ENCODE measurements around the gene C12orf57. TPM values are rescaled to one million over a fixed set of nuclear protein-coding genes. Genes with fewer than 3 reads are reported as not detected.
A peak's percentile ranks its signal among the peaks of the same experiment; 100 is the strongest.

Gene C12orf57
- total RNA-seq, 1 donor from 2014 or later: 177 TPM

DNA sequence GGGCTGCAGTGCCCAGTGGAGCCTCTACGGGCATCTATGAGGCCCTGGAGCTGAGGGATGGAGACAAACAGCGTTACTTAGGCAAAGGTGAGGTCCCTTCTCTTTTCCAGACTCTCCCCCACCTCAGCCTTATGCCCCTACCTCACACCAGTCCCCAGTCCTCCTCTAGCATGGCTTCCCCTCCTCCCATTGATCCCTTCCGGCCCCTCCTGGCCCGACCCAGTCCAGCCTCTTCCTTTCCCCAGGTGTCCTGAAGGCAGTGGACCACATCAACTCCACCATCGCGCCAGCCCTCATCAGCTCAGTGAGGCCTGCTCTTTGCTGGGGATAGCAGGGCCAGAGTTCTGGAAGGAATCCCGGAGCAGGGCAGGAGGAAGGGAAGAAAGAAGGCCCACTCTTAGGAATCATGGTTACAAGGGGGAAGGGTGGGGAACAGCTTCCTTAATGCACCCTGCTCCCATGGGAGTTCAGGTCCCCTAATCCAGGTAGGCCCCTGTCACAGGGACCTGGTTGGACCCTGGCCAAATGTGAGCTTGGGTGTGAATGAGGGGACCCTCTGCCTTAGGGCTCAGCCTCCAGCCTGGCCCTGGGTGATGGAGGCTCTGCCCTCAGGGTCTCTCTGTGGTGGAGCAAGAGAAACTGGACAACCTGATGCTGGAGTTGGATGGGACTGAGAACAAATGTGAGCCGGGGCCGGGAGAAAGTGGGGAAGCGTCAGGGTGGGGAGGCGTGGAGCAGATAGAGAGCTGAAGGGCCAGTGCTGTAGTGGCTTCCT is 27.2 kb upstream of the C12orf57 start:
- DNase-seq (ENCODE audit: low spot score) (no peak), ATAC-seq (no peak)
- intact Hi-C loops (cut with DNase I): no loop called here

DNA sequence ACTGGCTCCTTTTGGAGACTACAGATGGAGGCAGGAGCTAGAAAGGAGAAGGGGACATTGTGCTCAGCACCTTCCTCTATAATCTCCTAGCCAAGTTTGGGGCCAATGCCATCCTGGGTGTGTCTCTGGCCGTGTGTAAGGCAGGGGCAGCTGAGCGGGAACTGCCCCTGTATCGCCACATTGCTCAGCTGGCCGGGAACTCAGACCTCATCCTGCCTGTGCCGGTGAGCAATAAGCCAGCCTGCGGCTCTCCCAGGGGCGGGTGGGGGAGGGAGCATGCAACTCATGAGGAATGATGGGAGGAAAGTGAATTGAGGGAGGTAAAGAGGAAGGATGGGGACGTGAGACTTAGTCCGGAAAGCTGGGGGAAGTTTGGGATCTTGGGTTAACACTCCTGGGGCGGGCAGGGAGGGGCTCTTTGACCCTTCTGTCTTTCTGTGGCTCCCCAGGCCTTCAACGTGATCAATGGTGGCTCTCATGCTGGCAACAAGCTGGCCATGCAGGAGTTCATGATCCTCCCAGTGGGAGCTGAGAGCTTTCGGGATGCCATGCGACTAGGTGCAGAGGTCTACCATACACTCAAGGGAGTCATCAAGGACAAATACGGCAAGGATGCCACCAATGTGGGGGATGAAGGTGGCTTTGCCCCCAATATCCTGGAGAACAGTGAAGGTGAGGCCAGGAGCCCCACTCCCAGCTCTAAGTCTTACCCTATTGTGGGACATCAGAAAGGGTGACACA is 26.2 kb upstream of the C12orf57 start:
- DNase-seq (ENCODE audit: low spot score): no peak
- no peak for ATAC-seq
- intact Hi-C loops (cut with DNase I): no loop called here

- ATAC-seq (no peak), DNase-seq (ENCODE audit: low spot score) (no peak)
Measured at GRCh38 chr12:6919588-6919987, 24.2 kb upstream of the C12orf57 start.

GRCh38 chr12:6921539-6921938 is 22.3 kb upstream of the C12orf57 start:
- intact Hi-C loops (cut with DNase I): no loop called here
- DNase-seq (ENCODE audit: low spot score) (no peak), ATAC-seq (no peak)

More at GRCh38 chr12:6919588-6919987, 24.2 kb upstream of the C12orf57 start:
- intact Hi-C loops (cut with DNase I): no loop called here

- DNase-seq (ENCODE audit: low spot score): no peak
- no peak for ATAC-seq
- intact Hi-C loops (cut with DNase I): no loop called here
Measured at GRCh38 chr12:6921996-6922946, 21.6 kb upstream of the C12orf57 start.

DNA sequence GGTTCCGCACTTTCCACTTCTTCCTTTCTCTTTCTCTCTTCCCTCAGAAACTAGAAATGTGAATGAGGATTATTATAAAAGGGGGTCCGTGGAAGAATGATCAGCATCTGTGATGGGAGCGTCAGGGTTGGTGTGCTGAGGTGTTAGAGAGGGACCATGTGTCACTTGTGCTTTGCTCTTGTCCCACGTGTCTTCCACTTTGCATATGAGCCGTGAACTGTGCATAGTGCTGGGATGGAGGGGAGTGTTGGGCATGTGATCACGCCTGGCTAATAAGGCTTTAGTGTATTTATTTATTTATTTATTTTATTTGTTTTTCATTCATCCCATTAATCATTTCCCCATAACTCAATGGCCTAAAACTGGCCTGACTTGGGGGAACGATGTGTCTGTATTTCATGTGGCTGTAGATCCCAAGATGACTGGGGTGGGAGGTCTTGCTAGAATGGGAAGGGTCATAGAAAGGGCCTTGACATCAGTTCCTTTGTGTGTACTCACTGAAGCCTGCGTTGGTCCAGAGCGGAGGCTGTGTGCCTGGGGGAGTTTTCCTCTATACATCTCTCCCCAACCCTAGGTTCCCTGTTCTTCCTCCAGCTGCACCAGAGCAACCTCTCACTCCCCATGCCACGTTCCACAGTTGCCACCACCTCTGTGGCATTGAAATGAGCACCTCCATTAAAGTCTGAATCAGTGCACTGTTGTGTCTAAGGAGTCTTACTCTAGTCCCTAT is 20.7 kb upstream of the C12orf57 start:
- DNase-seq (ENCODE audit: low spot score): no peak
- intact Hi-C loops (cut with DNase I): no loop called here

DNA sequence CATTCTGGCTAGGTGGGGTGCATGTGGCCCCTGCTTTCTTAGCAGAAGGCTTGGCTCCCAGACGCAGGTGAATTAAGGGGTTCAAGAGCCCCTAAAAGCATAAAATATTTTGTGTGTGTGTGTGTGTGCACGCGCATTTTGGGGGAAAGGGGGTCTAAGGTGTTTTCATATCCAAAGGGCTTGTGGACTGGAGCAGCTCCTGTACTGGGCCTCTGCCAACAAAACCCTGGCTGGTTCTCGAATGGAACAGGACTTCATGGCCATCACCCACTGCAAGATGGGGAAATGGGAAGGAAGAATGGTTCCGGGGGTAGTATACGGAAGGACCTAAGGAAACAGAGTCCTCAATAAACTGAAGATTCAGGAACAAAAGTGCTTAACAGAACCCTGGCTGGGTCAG is 20.0 kb upstream of the C12orf57 start:
- DNase-seq (ENCODE audit: low spot score): no peak
- intact Hi-C loops (cut with DNase I): no loop called here
- no peak for ATAC-seq

More for the DNA sequence above, 20.7 kb upstream of the C12orf57 start:
- ATAC-seq: no peak

- intact Hi-C loops (cut with DNase I): no loop called here
- no peak for DNase-seq (ENCODE audit: low spot score)
- ATAC-seq: no peak
Measured at GRCh38 chr12:6925239-6925539, 18.6 kb upstream of the C12orf57 start.

- intact Hi-C loops (cut with DNase I): no loop called here
- DNase-seq (ENCODE audit: low spot score): no peak
Measured at GRCh38 chr12:6925540-6926279, 18.1 kb upstream of the C12orf57 start.

GRCh38 chr12:6927379-6928021 is 16.3 kb upstream of the C12orf57 start, which contains the start of gene ATN1:
TSS of gene ATN1 (plus strand) at chr12:6927959. CDS start at chr12:6934002, 6,043 bp downstream.
- DNase-seq (ENCODE audit: low spot score) (peak; percentile 94), ATAC-seq (peak; percentile 67)
- intact Hi-C loops (cut with DNase I): no loop called here

More at GRCh38 chr12:6925540-6926279, 18.1 kb upstream of the C12orf57 start:
- peak; percentile 65 for ATAC-seq

DNA sequence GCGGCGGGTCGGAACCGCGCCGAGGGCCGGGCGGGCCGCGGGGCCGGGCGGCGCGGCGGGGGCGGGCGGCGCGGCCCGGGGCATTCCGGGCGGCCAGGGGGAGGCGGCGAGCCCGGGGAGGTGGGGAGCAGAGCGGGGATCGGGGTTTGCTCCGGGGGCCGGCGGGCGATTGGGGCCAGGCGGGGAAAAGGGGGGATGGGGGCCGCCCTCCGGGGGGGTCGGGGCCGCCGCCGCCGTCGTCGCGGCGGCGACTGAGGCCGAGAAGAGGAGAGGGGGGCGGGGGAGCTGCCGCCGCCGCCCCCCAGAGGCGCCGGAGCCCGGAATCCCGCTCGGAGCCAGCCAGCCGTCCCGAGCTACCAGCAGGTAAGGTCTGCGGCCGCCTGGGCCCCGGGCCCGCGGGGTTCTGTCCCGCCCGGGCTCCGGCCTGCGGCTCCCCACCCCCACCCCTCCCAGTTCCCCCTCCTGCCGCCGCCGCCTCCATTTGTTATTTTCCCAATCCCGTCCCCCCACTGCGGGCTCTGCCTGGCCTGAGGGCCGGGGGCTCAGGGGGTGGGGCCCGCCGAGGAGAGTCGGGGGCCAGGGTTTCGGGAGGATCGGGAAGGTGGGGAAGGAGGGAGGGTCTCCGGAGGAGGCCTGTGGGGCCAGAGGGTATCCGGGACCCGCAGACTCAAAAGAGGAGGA is 15.7 kb upstream of the C12orf57 start:
- intact Hi-C loops (cut with DNase I): no loop called here
- no peak for DNase-seq (ENCODE audit: low spot score)
- no peak for ATAC-seq

DNA sequence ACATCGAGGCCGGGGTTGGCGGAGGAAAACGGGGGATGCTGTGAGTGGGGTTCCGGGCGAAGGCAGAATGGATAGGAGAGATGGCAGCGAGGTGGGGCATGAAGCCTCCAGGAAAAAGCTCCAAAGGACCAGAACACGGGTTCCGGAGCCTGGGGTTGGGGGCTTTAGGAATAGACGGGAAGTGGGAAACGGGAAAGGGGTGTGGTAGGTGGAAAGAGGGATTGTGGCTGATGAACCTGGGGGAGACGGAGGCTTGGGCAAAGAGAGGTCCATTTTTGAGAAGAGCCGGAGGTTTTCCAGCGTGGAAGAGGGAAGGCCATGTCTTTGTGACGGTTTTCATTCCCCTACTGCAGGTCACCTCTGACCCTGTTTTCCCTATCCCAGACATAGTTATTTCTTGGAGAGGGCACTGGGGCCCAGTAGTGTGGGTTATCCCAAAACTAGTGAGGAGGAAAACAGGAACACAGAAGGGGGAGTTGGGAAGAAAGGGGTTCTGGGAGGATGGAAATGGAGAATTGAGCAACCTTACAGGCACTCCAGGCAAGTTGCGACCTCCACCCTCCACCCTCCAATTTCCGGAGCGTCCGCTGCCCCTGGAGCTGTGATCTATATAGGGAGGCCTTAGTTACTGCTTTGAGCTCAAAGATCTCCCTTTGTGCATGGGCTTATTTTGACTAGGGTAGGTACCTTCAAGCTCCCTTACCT is 15.0 kb upstream of the C12orf57 start:
- no peak for DNase-seq (ENCODE audit: low spot score)
- no peak for ATAC-seq
- intact Hi-C loops (cut with DNase I): no loop called here

DNA sequence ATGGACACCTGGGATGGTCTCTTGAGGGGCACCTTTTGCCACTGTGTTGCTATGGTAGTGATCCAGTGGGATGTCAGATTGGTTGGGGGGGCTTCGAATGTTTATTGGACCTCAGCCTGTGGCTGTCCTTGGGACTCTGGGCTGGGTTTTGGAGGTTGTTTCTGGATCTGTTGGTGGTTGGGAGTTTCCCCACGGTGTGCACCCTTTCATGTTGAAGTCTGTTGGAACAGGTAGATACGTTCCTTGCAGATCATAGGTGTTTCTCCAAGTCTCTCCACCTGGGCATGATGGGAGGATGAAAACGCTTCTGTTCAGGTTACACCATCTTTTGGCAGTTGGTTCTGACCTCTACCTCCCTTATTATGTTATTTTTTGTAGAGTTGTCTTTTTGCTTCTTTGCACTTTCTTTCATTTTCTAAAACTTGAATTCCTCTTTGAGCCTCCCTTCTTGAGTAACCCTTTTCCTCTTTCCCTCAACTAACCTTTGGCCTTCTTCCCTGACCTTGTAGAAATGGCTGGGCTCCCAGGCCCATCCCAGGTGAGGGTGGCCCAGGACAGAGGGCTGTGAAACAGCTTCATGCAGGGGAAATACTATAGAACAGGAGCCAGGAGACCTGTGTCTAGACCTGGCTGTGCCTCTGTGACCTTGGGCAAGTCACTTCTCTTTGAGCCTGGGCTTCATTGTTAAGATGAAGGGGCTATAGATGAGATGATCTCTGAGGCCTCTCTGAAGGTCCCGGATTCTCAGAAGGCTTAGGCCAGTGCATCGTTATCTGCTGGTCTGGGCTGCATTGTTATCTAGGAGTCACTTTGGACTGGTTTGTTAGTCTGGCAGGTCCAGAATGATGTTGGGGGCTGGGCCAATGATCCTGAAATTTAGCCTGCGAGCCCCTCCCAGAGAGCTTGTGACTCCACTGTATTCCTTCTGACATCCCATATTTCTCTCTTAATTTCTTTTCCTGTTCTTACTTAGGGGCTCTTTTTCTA is 14.1 kb upstream of the C12orf57 start:
- DNase-seq (ENCODE audit: low spot score) (no peak), ATAC-seq (no peak)
- intact Hi-C loops (cut with DNase I): no loop called here

GRCh38 chr12:6932766-6933165 is 11.1 kb upstream of the C12orf57 start:
- no peak for ATAC-seq
- intact Hi-C loops (cut with DNase I): no loop called here
- DNase-seq (ENCODE audit: low spot score): no peak

DNA sequence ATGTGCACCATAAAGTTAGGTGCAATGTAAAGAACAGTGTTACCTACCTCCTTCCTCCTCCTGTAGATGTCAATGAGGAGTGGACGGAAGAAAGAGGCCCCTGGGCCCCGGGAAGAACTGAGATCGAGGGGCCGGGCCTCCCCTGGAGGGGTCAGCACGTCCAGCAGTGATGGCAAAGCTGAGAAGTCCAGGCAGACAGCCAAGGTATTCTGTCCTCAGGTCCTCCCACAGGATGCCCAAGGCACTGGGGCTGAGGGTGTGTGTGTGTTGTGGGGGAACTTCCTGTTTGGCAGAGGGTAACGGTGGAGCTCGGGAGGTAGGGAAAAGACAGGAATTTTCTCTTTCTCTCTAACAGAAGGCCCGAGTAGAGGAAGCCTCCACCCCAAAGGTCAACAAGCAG is 9.7 kb upstream of the C12orf57 start:
- ATAC-seq (no peak), DNase-seq (ENCODE audit: low spot score) (no peak)
- intact Hi-C loops (cut with DNase I): no loop called here

Measured in sciatic nerve (tissue), 2 donors.